Hematopoietic multipotent progenitor cell treated with erythropoietin and hydrocortisone succinate and interleukin-3 and kit ligand, for 17 days (in vitro differentiated cells): ENCODE data around the gene NFIX.

Experiments used
- DNase-seq: peaks from one replicate; pipeline ENCODE4 v3.0.0-alpha.2; 2015; ENCODE audit warnings: low spot score

Gene NFIX

DNA sequence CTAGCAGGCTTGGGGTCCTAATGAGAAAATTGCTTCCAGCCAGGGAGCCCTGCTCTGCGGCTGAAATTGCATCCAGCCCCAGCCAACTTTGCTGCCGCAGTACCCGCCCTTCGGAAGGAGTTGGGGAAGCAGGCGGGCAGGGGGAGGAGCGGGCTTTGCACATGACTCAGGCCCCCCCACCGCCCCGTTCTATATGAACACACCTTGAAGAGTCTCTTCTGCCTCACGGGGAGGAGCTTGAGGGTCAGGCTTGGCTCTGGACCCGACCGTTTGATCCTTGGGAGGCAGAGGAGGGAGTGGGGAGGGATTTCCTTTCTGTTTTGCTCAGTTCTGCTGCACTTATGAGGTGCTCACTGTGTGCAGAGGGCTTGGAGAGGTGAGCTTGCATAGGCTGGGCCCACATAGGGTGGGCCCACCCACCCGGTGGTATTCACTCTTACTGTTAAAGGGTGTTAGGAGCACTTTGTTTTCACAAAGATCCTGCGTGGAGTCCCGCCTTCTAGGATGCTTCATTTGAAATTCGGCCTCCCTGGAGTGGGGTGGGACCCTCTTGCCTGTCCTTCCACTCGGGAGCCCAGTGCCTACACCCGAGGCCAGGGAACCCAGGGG lies 60.9 kb downstream of the NFIX start:
- no peak for DNase-seq

DNA sequence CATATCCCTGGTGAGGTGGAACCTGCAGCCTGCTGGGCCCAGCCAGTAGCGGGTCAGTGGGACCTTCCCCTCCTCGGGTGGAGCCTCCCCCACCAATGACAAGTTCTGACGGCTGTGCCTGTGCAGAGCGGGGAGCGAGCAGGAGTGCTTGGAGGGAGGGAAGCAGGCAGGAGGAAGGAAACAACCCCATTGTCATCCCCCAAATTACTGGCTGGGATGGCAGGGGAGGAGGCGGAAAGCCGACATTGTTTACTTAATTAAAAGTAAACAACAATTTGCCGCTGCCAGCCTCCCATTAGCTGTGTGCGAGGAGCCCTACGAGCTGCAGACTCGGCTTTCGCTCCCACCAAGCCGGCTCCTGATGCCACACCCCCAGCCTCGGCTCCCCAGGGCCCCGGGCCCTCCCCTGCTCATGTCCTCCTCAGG lies 61.9 kb downstream of the NFIX start:
- DNase-seq, result no peak

- no peak for DNase-seq
Observed at GRCh38 chr19:13057744-13058143, 62.5 kb downstream of the NFIX start.

GRCh38 chr19:13058951-13059660 lies 63.8 kb downstream of the NFIX start:
- DNase-seq, result no peak

- peak; percentile 66 for DNase-seq
Observed at GRCh38 chr19:13060233-13060963, 65.1 kb downstream of the NFIX start.

- DNase-seq, result peak; percentile 92
Observed at GRCh38 chr19:13060964-13061927, 66.0 kb downstream of the NFIX start.

DNA sequence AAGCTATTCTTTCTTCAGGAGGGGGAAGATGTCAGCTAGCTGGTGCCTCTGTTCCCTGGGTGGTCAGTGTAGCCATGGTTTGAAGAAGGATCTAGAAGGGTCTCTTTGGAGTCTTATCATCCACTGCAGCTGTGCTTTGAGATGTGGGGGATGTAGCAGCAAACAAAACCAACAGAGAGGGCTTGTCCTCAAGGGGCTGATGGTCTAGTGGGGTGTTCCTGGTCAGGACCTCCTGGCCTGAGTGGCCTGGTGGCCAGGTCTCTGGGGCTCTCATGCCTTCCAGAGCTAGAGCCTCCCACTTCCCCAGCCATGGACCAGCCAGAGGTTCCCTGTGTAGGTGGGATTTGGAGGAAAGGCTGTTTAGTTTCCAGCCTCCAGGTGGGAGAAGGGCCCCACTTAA lies 67.0 kb downstream of the NFIX start:
- DNase-seq, result peak; percentile 19

- peak; percentile 25 for DNase-seq
Observed at GRCh38 chr19:13063461-13064091, 68.3 kb downstream of the NFIX start.

GRCh38 chr19:13064092-13064489 lies 68.8 kb downstream of the NFIX start:
- no peak for DNase-seq

DNA sequence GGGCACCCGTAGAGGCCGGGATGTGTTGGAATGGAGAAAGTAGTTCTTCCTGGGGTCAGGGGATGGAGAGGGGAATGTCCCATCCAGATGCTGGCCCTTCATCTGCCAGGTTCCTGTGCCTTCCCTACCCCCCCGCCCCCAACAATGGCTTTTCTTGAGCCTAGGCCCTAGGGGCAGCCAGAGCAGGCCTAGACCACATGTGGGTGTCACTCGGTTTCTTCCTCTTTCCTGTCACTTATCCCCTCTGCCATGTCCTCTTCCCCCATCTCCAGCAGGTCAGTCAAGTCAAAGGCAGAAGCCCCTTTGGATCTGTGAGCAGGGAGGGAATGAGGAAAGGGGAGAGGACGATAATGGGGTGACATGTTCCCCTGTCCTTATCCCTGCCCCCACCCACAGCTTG lies 71.0 kb downstream of the NFIX start:
- peak; percentile 21 for DNase-seq

- DNase-seq, result peak; percentile 31
Observed at GRCh38 chr19:13066933-13067807, 71.9 kb downstream of the NFIX start.

DNA sequence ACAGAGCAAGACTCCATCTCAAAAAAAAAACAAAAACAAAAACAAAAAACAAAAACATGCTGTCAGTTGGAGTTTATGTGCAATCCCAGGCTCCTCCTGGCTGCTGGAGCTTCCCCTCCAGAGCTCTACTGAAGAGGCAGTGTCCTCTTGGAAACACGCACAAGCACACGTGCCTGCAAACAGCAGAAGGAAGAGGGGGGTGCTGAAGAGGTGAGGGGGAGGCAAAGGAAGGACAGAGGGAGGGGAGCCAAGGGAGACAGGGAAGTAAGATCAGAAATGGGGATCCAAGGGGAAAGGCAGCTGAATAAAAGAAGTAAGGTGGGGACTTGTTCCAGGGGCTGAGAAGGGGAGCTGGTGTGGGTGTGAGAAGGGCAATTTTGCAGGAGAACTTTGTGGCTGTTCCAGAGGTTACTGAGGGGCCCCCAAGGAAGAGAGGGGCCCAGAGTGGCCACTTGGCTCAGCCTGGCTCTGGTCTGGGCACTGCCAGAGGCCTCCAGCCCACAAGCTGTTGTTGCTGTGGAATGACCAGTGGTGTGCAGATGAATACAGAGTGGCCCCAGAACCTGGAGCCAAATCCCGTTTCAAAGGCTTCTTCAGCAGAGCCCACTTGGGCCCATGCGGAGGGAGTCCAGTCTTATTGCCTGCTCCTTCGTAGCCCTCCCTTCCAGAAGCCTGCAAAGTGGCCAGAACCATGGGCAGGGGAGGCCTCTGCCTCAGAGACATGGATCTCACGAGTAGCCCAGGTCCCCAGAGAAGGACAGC lies 73.0 kb downstream of the NFIX start:
- peak; percentile 70 for DNase-seq

- DNase-seq, result peak; percentile 95
Observed at GRCh38 chr19:13069415-13070359, 74.4 kb downstream of the NFIX start.

DNA sequence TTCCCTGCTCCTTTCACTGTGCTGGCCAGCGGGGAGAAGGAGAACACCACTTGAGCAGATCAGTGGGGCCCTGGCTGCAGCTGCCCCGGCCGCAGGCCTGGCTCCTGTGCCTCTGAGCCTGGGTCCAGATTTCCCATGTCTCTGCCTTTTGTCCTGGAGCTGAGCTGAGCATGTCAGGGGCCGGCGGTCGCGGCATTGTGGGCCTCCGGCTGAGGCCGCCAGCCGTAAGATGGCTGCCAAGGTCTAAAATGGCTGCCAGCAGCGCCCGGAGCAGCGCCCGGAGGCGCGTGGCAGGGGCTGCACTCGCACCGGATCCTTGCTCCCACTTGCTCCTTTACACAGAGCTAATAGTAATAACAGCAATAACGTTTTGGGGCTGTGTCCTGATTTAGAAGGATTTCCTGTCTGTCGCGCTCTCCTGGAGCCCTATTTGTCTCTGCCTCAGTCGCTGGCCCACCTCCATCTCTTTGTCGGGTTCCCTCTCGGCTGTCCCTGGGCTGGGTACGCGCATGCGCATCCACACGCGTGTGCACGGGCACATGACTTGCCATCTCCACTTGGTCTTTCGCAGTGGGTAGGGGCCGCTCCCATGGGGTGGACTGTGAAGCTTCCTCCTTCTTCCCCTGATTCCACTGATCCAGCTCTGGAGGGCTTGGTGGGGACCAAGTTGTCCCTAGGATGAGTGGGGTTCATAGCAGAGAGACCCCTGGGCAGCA lies 75.3 kb downstream of the NFIX start:
- DNase-seq, result peak; percentile 40

DNA sequence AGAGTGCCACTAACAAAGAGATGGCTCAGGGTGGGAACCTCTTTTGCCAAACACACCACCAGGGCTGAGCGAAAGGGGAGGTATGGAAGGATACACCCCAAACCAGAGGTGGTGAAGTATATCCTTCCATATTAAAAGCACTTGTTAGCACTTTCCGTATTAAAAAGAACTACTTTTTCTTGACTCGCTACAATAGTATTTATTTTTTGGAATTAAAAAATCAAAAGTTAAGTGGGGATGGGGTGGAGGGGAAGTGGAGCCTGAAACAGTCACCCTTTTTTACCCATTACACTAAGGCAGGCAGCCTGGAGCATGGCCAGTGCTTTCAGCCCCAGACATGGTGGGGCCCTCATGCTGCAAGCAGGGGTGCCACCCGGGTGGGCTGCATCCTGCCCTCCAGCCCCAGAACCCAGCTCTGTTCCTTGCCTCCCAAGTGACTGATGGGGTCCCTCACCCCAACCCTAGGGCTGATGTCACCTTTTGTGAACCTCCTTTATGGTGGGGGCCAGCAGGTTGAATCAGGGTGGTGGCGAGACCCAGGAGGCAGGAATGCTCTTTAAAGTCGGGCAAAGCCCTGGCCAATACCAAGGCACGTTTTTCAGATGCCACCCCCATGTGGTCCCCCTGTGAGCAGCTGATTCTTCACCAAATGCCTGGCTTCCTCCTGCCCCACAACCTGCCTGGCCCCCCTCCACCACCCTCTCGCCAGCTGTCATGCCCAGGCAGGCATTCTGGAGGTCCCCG lies 76.3 kb downstream of the NFIX start:
- DNase-seq, result no peak

DNA sequence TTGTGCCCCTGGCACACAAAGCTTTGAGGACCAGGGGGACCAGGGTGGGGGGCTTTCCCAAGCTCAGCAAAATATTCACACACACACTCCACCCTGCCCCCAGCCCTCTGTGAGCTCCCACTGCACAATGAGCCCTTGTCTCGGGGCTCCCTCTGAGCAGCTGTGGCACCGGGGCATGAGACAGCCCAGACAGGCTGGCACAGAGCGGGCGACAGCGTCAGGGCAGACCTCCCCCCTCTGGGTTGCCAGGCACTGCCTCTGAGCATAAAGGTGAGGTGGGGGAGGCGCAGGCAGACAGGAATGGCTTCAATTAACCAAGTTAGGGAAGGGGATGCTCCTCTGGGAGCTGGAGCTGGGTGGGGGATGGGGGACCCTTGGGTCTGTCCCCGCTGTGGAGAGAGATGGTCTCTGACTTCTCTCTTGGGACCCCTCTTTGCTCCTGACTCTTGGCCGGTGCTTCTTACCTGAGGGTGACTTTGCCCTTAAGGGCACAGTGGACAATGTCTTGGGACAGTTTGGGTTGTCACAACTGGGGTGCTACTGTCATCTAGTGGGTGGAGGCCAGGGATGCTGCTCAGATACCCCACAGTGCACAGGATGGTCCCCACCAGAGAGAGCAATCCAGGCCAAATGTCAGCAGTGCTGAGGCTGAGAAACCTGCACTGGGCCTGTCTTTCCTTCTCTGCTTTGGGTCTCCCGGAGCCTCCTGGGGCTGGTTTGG lies 77.1 kb downstream of the NFIX start:
- peak; percentile 76 for DNase-seq

- peak; percentile 42 for DNase-seq
Observed at GRCh38 chr19:13073263-13073662, 78.0 kb downstream of the NFIX start.
